ENCODE data around the gene MTERF4. TPM values are rescaled to one million over a fixed set of nuclear protein-coding genes. Genes with fewer than 3 reads are reported as not detected.

Gene MTERF4
- total RNA-seq, 1 donor: 36.5 TPM

GRCh38 chr2:241065355-241065803 lies 36.7 kb downstream of the MTERF4 start:
- DNase-seq (ENCODE audit: low read depth): no peak
- no peak for TF ChIP-seq CTCF (IDR thresholded peaks at IDR 0.05; ENCODE audit: insufficient read depth, low read length)
- H3K4me3 ChIP-seq (ENCODE audit: low read depth, low read length): no peak overlapping the region

DNA sequence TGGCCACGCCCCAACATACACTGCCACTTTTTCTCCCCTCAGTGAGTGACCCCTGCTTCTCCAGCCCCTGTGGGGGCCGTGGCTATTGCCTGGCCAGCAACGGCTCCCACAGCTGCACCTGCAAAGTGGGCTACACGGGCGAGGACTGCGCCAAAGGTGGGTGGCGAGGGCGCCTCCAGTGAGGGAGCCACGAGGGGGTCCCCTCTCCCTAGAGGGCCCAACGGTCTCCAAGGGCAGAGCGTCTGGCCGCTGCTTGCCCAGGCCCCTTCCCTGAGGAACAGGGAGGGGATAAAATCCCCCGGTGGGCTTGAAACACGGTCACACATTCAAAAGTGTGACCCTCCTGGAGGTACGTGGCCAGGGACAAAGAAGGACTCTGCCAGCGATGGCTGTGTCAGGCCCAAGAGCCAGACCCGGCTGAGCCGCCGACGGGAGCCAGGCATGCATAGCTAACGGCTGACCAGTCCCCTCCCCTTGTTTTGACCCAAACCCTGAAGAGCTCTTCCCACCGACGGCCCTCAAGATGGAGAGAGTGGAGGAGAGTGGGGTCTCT lies 37.2 kb downstream of the MTERF4 start:
- no peak overlapping the region for H3K4me3 ChIP-seq (ENCODE audit: low read depth, low read length)
- TF ChIP-seq CTCF (IDR thresholded peaks at IDR 0.05; ENCODE audit: insufficient read depth, low read length): no peak
- DNase-seq (ENCODE audit: low read depth): no peak

GRCh38 chr2:241064008-241064801 lies 37.9 kb downstream of the MTERF4 start:
- no peak for TF ChIP-seq CTCF (IDR thresholded peaks at IDR 0.05; ENCODE audit: insufficient read depth, low read length)
- no peak for DNase-seq (ENCODE audit: low read depth)
- H3K4me3 ChIP-seq (ENCODE audit: low read depth, low read length): no peak overlapping the region

GRCh38 chr2:241063587-241063986 lies 38.5 kb downstream of the MTERF4 start:
- no peak overlapping the region for H3K4me3 ChIP-seq (ENCODE audit: low read depth, low read length)
- no peak for DNase-seq (ENCODE audit: low read depth)
- no peak for TF ChIP-seq CTCF (IDR thresholded peaks at IDR 0.05; ENCODE audit: insufficient read depth, low read length)

DNA sequence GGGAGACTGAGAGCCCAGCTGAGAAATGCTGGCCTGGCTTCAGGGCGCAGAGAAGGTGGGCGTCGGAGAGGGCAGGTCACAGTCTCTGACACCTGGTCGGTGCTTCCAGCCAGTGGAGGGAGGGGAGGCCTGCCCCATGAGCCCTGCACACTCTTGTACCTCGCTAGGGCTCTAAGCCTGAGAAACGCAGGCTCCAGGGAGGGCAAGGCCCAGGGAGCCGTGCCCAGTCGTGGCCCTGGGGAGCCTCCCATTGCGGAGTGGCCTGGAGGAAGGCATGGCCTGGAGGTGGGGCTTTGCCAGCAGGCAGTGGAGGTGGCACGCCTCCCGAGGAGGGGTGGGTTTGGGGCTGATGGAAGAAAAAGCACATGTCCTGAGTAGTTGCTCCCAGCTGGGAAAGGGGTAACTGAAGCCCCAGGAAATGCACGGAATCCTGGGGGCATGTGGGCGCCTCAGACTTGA lies 39.0 kb downstream of the MTERF4 start:
- H3K4me3 ChIP-seq (ENCODE audit: low read depth, low read length): no peak overlapping the region
- DNase-seq (ENCODE audit: low read depth): no peak
- no peak for TF ChIP-seq CTCF (IDR thresholded peaks at IDR 0.05; ENCODE audit: insufficient read depth, low read length)

- no peak for TF ChIP-seq CTCF (IDR thresholded peaks at IDR 0.05; ENCODE audit: insufficient read depth, low read length)
- H3K4me3 ChIP-seq (ENCODE audit: low read depth, low read length): no peak overlapping the region
- no peak for DNase-seq (ENCODE audit: low read depth)
Measured at GRCh38 chr2:241062389-241063092, 39.5 kb downstream of the MTERF4 start.
